NOMO-1 treated with DMSO at 0.1 percent for 48 hours (cell line): ENCODE results near the gene DYNLT3.
A peak's percentile ranks its signal among the peaks of the same experiment; 100 is the strongest.

Experiments used
- DNase-seq: peaks from one replicate; lab custom pipeline; 2025; ENCODE audit not compliant: unreplicated experiment; lab: John Stamatoyannopoulos, UW

DYNLT3 gene

GRCh38 chrX:37846934-37847732, at the start of gene DYNLT3:
Gene DYNLT3, minus strand, starts transcription at chrX:37847571. Its CDS starts 61 bp downstream, at chrX:37847510.
- DNase-seq, result peak; percentile 65

- DNase-seq, result no peak
These were observed 49.1 kb upstream of the DYNLT3 start for GRCh38 chrX:37896511-37896890.

- no peak for DNase-seq
These were observed 48.6 kb upstream of the DYNLT3 start for GRCh38 chrX:37895795-37896510.

- DNase-seq, result no peak
These were observed 47.4 kb upstream of the DYNLT3 start for GRCh38 chrX:37894725-37895124.

GRCh38 chrX:37888010-37888409, 40.6 kb upstream of the DYNLT3 start:
- DNase-seq, result no peak

GRCh38 chrX:37887347-37887746, 40.0 kb upstream of the DYNLT3 start:
- no peak for DNase-seq

GRCh38 chrX:37883196-37883595, 35.8 kb upstream of the DYNLT3 start:
- no peak for DNase-seq

GRCh38 chrX:37879692-37880091, 32.3 kb upstream of the DYNLT3 start:
- DNase-seq, result no peak

GRCh38 chrX:37876716-37877115, 29.3 kb upstream of the DYNLT3 start:
- DNase-seq, result no peak

- no peak for DNase-seq
These were observed 28.3 kb upstream of the DYNLT3 start for GRCh38 chrX:37875675-37876074.

- no peak for DNase-seq
These were observed 25.8 kb upstream of the DYNLT3 start for GRCh38 chrX:37873220-37873619.

GRCh38 chrX:37872303-37872655, 24.9 kb upstream of the DYNLT3 start:
- no peak for DNase-seq

- peak; percentile 44 for DNase-seq
These were observed 24.4 kb upstream of the DYNLT3 start for GRCh38 chrX:37871626-37872302.

GRCh38 chrX:37867536-37868153, 20.3 kb upstream of the DYNLT3 start:
- DNase-seq, result peak; percentile 5

- DNase-seq, result no peak
These were observed 16.4 kb upstream of the DYNLT3 start for GRCh38 chrX:37863728-37864127.

GRCh38 chrX:37862851-37863250, 15.5 kb upstream of the DYNLT3 start:
- DNase-seq, result no peak

- DNase-seq, result no peak
These were observed 13.3 kb upstream of the DYNLT3 start for GRCh38 chrX:37860721-37861120.

- no peak for DNase-seq
These were observed 7.4 kb upstream of the DYNLT3 start for GRCh38 chrX:37854748-37855147.

- no peak for DNase-seq
These were observed 6.8 kb upstream of the DYNLT3 start for GRCh38 chrX:37854148-37854547.

- DNase-seq, result no peak
These were observed 394 bp upstream of the DYNLT3 start for GRCh38 chrX:37847733-37848197.

GRCh38 chrX:37846558-37846933, 825 bp downstream of the DYNLT3 start:
- no peak for DNase-seq
